HG03469 (cell line): ENCODE data around the gene CMSS1.
A peak's percentile ranks its signal among the peaks of the same experiment; 100 is the strongest.
"Not testable (repeated sequence)": the region's sequence is repeated elsewhere in the genome, so short reads cannot be mapped to it uniquely, and the experiment has no call there.

Experiments
- ATAC-seq: cut with Tn5 transposase; IDR thresholded peaks from one replicate; pipeline ENCODE4 v1.9.1; 2021; ENCODE audit warnings: mild to moderate bottlenecking, moderate library complexity, moderate number of reproducible peaks; ENCODE audit not compliant: unreplicated experiment

CMSS1 gene

DNA sequence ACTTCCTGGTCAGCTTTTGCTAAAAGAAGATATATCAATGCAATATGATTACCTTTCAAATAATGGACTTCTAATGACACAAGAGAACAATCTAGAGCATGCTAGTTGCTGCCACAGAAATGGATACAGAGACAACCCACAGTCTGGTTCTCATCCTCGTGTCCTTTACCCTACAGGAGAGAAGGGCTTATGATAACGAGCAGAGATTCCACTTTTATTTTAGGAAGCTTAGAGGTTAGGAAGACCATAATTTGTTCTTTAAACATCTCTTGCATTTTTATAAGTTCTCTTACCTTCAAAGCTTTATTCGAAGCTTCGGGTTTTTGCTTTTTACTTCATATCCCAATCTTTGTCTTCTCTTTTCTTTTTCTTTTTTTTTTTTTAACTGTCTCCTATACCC, 257.5 kb downstream of the CMSS1 start:
- no peak for ATAC-seq

DNA sequence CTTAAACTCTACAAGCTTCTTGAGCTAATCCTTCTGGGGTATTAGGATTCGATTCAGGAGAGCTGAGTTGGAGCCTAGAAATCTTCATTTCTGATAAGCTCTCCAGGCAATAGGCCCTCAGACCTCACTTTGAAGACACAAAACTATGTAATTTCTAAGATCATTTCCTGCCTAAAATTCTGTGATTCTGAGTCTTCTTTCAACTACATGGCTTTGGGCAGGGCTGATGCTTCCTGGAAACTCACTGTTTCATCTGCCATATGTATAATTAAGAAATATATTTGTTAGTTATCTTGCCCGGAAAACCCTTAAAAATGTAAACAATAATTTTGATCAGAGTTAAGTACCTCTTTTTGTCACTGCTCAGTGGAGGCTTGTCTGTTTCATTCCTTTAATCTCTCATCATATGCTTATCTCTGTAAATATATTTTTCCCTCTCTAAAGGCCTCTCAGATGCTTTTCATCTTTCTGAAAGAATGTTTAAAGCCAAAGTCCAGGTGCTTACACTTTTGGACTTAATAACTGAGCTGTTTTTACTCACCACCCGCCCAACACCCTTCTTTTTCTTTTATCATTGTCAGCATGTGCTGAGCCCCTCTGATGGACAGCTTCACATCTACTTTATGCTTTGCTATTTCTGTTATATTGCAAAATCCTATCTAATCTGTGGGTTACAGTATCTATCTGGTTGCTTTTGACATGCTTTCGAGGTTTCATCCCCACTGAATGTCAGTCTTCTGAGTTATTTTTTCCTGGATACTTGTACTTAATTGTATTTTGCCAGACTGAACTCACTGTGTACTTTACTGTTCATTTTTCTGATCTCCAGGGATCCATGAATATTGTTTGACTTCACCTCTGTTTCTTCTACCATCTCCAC, 258.4 kb downstream of the CMSS1 start:
- ATAC-seq = no peak

DNA sequence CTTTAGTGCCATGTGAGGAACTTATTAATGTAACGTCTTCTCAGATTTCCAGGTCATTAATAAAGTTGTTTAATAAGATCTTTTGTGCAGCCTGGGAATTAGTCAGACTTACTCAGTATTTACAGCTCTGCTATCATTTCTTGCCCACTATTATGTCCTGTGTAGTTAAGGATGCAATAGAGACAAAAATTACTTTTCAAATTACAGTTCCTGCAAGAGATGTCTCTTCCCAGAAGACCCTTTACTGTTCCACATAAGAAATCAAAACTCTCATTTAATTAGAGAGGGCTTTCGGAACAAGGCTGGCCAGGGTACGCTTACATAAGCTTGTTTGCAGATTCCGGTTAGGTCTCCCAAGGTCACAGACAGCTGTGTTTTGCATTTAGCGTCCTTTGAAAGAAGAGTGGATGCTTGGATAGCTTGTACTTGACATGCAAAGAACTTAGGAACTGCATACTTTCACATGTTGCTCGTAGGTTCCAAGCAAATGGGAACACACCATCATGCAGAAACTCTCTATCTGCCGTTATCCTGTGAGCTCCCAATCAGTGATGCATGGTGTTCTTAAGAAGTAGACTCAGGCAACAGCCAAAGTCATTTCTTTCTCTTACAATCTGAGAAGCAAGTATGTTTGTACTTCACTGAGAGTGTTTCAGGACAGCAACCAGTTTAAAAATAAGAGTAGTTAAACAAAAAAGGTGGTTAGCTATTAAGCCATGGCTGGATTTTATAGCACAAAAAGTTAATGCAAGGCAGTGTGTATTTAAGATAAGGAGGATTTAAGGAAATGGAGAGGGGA, 259.3 kb downstream of the CMSS1 start:
- no peak for ATAC-seq

DNA sequence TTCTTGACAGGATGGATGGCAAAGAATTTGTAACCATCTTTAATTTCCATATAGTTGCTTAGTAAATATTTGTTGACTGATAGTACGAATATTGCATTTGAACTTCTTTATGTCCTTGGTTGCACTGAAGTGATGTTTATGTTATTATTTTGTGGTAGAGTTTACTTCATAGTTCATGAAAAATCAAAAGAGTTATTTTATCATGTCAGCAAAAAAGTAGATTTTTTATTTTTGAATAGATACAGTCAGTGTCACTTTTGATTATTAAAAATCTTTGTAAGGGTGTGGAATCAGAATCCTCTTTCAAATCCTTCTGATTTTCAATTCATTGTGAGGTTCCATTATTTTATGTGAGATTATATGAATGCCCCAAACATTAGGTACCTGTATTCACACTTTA, 261.7 kb downstream of the CMSS1 start:
- ATAC-seq = no peak

DNA sequence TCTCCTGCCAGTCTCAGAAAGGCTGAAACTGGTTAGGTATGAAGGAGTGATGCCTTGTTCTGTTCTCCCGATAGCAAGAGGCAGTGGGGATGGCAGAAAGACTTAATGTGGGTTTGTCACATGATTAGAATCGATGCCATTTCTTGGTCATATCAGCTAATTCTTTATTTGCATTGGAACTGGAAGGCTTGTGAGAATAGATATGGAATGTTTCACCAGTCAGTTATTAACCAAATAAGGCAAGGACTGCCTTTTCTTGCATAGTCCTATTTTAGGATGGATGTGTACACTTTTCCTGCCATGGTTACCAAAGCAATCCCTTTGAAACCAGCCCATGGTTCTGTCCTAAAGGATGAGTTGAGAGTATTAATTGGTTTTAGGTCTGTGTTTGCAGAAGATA, 262.9 kb downstream of the CMSS1 start:
- ATAC-seq = no peak

DNA sequence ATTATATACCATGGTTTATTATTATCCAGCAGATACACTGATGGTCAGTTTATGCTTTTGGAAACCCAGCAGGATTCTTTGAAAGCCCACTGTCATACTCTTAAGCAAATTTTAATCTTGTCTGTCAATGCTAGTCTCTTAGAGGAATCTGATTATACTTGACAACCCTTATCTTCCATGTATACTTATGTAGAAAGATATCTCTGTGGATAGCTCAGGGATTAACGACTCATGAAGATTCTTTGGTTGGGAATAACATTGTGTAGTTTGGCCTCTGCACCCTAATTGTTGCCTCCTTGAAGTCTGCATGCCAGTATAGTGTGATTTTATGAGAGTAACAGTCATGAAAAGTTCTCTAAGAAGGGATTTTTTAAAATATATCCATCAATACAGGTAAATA, 263.6 kb downstream of the CMSS1 start:
- ATAC-seq = no peak

DNA sequence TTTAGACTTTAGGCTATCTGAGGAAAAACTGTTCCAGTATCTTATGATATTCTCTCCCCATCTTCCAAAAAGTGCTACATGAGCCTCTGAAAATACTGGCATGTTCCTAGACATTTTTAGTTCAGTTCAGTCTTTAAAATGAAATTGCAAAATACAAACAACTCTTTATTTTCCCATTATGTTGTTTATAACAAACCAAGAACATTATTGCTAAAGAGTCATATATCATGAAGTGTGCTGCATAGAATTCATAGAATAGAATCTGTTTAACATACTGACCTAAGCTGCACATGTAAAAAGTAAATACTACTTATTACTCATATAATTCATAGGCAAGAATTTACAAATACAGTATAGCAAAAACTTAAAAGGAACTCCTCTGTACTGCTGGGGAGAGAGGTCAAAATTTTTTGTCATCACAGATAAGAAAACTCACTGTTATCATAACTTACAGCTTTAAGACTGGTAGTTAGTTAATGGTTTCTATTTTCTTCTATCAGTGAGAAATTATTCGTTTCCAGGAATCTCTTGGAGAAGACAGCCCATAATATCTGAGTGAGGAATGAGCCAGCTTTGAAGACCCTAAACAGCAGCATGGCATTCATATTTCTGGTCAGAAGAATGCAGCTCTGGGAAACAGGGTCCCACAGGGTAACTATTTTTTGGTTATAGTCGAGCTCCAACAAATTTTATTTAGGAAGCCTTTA, 264.5 kb downstream of the CMSS1 start:
- ATAC-seq = no peak

DNA sequence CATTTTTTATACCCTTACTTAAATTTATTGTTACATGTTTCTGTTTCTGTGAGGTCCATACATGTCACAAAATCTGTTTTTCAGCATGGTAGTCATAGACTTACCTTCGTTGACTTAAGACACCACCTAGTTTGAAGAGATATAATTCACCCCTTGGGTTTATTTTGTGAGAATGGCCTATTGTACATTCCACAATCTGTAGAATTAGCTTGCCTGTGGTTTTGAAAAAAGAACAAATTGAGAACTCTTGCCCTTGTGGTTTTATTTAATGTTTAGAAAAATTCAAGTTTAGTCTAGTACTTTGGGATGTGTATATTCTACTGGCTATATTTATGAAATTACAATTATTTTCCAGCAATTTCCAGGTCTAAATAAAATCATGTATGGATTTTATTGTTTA, 265.1 kb downstream of the CMSS1 start:
- no peak for ATAC-seq

DNA sequence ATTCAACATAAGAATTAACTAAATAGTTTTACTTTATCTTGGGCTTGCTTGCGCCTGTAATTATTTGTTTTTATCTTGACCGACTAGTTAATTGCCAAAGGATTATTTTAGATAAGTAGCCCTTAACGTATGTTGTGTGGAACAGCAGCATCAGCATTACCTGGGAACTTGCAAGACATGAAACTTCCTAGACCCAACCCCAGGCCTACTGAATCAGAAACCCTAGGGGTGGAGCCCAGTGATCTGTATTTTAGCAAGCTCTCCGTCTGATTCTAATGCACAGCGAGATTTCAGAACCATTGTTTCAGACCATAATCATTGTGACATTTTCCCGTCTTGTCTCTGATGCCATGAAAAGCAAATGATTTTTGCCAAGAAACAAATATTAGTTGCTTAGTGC, 265.5 kb downstream of the CMSS1 start:
- ATAC-seq = no peak

DNA sequence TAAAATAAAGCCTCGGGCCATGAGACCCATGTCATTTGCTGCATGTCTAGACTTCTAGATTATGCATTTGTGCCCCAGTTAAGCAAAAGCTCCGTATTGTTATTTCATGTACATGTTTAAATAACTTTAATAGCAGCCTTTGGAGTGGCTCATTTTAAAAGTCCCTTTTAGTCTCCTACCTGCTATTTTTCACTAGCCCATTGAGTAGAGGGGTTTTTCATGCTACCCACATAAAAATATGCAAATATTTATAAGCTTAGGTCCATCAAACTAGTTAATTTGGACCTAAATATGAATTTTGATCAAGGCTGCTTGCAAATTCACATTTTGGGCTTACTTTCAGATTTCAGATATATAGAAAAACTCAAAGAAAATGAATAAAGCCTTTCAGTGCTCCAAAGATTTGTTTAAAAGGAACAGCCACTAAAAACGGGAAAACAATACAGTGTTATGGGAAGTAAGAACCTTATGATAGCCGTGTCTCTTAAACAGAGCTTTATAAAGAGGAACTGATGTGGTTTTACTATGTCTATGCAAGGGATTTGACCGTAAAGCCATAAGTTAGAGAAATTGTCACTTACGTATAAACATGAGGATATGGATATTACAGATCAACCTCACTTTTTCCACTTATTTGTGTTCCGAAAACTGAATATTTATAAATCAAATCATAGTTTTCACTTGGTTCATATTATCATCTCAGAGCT, 266.6 kb downstream of the CMSS1 start:
- no peak for ATAC-seq

DNA sequence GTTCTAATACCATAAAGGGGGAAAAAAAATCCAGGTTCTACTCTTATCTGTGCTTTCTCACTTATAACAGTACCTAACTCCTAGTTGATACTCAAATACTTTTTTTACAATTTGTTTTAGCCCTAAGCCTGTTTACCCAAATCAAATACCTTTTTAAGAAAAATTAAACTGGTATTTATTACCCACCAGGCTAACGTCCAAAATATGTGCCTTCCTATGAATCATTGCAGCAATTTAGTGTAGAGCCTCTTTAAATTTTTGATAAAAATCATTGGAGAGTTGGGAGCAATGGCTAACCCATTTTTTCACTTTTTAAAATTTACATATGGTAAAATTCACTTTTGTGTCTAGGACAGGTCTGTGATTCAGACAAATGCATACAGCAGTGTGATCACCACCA, 268.7 kb downstream of the CMSS1 start:
- no peak for ATAC-seq

DNA sequence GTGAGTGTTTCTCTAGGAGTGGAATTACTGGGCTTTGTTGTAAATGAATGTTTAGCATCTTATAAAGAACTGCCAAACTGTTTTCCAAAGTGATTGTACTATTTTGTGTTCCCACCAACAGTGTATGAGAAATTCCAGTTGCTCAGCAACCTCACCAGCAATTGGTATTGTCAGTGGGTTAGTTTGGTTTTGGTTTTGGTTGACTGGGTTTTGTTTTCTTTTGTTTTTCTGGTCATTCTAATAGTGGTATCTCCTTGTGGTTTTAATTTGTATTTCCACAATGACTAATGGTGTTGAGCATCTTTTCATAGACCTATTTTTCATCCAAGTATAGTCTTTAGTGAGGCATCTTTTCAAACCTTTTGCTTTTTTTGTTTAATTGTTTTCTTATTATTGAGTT, 269.5 kb downstream of the CMSS1 start:
- ATAC-seq = peak; percentile 90

DNA sequence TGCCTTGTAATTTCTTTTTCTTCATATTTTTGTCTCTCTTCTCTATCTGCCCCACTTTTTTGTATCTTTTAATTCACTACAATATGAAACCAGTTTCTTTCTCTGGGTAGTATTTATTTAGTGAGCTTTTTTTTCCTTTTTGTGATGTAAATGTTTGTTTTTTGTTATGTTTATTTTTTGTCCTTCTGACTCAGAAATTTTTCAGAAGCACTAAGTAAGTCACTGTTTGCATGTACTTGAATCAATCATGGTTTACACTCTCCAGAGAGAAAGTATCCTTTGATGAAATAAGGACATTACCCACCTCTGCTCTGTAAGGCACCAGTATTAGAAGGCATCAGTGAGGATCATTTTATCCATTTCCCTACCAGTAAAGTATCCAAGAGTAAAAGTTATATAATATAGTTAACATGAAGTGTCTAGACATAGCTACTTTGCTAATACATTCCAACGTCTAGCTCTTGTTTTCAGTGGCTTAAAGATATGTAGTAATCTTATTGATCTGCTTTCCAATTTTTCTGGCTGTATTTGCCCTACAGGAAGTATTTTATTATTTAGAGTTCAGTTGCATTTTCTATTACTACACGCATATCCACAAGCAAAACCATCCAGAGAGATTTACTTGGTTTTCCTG, 271.2 kb downstream of the CMSS1 start:
- no peak for ATAC-seq

DNA sequence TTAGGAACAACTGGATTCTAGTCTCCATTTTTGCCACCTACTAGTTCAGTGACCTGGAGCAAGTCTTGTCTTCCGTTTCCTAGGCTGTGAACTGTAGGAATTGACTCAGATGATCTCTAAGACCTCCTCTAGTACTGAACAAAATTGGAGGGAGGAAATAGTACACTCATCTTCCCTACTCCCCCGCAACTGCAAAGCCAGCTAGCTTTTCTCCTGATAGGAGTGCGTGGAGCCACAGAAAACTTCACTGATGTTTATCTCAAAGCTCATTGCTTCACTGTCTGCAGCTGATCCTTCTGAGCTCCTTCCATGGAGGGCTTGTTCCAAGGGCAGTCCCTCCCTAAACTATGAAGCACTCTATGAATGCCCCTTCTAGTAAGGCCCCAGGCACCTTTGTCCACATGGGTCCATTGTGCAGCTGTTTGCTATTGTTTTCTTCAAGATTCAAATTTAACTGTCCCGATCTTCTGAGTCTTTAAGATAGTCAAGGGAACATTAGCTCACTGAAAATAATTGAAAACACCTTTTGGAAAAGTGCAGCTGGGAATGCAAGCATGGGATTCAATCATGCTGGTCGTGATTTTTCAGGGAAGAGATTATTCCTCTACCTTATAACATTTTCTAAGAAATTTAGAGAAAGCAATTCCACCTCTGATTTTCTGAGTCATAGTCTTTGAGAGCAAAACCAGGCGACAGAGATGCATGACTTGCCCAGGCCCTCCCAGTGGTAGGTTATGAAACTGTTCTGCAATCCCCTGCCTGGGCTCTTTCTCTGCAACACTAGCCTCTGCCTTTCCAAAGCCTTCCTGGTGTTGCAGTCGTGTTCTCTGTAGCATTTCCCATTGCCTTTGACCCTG, 272.4 kb downstream of the CMSS1 start:
- peak; percentile 56 for ATAC-seq

DNA sequence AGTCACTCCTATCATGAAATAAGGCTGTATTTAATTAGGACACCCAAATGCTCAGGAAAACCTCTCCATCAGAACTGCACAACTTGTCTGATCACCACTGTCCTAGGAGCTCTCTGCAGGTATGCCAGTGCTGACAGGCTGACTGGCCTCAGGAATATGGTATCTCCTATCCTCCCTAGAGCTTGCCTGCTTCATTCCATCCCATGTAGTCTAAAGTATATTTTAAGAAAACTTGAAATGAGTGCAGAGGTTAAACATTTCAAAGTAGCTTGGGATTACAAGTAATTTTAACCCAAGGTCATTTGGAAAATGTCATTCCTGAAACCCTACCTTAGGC, 273.0 kb downstream of the CMSS1 start:
- no peak for ATAC-seq

DNA sequence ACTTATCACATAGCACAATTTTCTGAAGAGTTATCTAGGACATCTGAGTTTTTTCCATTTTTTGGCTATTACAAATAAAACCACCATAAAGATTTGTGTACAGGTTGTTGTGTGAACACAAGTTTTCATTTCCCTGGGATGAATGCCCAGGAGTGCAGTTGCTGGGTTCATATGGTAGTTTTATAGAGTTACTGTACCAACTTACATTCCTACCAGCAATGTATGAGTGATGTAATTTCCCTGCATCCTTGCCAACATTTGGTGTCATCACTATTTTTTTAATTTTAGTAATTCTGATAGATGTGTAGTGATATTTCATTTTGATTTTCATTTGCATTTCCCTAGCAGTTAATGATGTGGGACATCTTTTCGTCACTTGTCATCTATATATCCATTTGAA, 276.2 kb downstream of the CMSS1 start:
- no peak for ATAC-seq

DNA sequence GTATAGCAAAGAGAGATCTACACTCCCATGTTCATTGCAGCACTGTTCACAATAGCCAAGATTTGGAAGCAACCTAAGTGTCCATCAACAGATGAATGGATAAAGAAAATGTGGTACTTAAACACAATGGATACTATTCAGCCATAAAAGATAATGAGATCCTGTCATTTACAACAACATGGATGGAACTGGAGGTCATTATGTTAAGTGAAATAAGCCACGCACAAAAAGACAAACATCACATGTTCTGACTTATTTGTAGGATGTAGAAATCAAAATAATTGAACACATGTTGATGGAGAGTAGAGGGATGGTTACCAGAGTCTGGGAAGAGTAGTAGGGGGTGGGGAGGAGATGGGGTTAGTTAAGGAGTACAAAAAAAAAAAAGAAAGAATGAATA, 278.6 kb downstream of the CMSS1 start:
- not testable (repeated sequence) for ATAC-seq

DNA sequence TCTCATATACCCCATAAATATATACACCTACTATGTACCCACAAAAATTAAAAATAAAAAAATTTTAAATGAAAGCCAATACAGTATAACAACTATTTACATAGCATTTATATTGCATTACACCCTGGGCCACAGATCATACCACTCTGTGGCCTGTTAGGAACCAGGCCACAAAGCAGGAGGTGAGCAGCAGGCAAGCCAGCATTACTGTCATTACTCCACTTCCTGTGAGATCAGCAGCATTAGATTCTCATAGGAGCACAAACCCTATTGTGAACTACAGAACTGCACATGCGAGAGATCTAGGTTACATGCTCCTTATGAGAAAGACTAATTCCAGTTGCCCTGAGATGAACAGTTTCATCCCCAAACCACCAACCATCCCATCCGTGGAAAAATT, 279.2 kb downstream of the CMSS1 start:
- ATAC-seq = no peak

DNA sequence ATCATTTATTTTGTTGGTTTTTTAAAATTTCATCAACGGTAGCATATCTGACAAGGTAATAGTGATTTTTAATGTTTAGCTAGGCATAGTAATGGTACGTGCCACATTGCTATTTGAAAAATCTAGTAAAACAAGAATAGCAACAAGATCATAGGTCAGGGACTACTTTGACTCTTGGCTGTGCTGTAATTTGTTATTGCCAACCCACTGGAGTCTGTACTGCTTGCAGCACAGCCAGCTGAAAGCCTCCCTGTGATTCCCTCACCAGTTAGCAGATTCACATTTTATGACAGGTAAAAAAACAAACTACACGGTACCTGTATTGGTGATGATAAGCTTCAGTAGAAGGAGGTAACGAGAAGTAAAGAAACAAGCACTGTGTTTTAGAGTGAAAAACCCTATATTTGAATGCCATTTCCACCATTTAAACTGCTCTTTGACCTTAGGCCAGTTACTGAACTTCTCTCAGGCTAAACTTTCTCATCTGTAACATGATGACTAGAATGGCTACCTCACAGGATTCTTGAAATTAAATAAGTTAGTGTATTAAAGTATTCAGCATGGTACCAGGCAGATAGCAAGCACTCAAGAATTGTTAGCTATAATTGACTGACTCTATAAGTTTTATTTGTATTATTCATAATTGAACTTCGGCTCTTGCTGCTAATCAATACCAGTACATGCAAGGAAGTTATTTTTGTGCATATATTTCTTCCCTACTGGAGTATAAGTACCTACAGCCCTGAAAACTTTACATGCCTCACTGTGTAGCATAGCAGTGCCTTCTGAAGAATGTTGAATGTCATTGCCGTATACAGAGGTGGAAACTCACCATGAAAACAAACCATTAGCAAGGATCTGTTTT, 280.5 kb downstream of the CMSS1 start:
- no peak for ATAC-seq
